COR-L47 (cell line): Measurements from ENCODE around the gene SLC39A8.
A peak's percentile ranks its signal among the peaks of the same experiment; 100 is the strongest.

Experiments
- DNase-seq: peaks from one replicate; lab custom pipeline; 2025; lab: John Stamatoyannopoulos, UW

SLC39A8 gene

DNA sequence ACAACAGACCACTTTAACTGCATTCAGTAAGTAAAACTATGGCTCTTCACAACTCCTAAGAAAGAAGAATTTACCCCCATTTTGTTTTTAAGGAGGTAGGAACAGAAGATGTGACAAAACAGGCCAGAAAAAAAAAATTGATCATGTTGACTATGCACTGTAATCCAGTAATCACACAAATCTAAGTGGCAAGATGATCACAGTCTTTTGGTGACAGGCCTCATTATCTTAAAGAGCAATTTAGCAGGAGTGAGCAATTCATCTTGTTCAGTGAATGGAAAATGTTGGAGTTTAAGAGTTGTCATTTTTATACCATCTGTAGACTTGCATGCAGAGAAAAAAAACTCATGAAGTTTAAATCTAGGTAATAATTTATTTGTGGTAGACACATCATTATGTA lies 115.1 kb downstream of the SLC39A8 start:
- no peak for DNase-seq

DNA sequence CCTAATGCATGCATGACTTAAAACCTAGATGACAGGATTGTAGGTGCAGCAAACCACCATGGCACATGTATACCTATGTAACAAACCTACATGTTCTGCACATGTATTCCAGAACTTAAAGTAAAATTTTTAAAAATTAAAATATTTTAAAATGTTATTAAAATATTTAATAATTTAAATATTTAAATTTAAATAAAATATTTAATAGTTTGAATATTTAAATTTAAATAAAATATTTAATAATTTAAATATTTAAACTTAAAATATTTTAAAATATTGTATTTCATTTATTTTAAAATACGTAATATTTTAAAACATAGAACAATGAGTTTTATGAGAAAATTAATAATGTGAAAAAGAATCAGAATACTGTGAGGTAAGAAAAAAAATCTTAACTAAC lies 117.9 kb downstream of the SLC39A8 start:
- no peak for DNase-seq

DNA sequence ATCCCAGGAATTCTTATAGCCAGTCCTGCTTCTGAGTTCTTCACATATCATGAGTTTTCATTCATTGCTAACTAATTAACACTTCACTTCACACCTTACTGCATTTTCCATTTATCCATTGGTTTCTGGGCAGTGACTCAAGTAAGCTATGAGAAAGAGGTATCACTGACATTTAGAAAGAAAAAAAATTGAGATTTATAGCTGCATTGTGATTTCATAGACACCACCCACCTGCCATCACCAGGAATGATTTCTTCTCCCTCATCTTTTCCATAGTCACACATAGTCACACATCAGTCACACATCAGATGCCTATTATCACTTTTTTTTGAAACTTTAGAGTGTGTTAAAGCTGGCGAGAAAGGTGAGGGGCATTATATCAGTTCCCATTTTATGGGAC lies 121.8 kb downstream of the SLC39A8 start:
- DNase-seq: no peak

DNA sequence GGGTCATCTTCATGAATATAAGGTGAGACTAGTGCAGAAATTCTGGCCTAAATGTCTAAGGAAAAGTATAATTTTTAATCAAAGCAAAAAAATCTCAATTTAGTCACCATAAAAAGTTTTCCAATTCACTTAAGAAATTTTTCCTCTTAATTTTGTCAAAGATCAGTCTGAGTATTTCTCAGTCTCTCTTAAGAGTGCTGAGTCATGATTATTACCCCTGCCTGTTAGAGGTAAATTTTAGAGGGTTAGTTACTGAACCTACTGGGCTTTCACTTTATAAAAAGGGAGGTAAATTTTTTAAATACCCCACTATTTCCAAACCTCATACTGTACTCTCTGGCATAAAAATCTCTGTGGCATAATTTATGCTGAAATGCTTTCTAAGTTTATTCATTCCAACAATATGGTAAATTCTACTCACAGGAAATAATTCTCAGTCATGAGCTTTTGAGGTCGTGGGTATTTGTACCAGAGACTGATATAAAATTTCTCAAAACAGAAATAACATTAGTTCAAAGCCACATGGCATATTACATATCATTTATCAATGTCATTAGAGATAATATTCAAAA lies 122.4 kb downstream of the SLC39A8 start:
- DNase-seq: no peak

DNA sequence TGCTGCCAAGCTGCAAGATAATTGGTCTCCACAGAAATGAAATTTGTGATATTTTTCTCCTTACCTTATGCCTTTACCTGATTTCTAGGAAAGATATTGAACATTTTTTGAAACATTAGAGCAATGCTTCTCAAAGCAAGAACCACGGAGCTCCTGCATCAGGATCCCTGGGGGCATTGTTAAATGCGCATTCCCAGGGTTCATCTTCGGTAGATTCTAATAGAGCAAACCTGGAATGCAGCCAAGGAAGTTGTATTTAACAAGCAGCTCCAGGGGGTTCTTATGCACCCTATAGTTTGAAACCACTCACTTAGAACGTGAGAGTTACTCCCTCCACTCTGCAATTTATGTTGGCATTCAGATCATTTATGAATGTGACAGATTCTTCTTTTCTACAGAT lies 126.2 kb downstream of the SLC39A8 start:
- peak; percentile 93 for DNase-seq

DNA sequence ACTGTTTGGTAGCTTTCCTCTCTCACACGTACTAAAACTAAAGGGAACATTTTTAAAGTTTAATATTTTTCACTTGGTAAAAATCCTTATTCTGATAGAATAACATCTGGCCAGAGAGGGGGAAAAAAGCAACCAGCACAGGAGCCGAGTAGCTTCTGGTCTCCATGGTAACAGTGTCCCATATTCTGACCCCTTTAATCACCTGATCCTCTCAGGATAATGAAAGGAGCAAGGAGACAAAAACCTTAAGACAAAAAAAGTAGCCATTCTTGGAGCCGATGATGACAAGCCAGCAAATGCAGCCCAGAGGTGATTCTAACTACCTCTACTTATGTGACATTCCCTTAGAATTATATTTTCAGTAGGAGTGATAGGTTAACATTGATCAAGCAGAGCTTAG lies 126.6 kb downstream of the SLC39A8 start:
- peak; percentile 46 for DNase-seq

DNA sequence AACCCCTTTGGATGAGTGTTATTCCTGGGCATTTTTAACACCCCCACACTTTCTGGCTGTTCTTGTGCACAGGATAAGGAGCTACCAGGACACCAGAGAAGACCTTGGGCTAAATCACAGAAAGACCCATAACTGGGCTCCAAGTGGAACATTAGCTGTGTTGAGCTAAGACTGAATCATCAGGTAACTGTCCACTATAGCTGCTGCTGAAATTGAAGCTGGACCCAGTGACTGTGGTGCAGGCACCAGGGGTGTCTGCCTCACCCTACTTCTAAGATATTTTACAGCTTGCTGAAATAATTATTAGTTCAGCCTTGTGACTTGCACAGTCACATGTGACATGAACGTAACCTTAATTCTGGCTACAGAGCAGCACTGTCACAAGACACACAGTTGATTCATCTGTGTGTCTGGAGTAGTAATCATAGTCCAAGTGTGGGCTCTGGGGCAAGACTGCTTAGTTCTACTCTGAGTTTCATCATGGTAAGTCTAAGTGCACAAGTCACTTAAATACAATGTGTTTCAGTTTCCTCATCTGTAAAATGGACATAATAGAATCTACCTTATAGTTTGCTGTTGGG lies 127.4 kb downstream of the SLC39A8 start:
- no peak for DNase-seq

DNA sequence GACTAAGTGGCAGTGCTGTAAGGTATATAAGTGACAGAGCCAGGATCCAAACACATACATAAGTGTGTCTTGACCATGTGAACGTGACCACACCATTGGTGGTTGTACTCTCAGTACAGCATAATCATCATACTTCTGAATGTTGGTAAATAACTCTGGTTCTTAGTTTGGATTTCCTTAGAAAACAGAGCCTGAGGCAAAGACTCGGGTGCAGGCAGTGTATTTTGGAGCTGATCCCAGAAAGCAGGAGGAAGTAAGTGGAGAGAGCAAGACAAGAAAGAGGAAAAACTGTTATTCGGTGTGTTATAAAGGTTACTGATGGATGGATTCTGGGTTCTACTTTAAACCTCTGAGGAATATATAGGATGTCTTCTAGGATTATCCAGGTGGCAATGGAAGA lies 127.9 kb downstream of the SLC39A8 start:
- no peak for DNase-seq

DNA sequence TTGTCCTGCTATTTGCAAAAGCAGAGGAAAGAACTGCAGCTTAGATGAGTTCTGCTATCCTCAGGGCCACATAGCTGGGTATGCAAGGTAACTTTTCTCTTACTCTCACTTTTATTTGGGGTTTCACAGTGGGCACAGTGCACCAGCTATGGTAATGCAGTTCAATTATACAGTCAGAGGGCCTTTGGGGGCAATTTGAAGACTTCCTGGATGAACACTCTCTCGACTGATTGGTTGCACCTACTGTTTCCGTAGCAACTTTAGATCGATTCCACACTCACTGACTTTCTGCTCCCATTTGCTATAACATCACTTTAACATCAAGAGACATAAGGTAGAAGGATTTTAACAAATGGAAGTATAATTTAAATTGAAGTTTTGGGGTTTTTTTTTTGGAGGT lies 128.6 kb downstream of the SLC39A8 start:
- no peak for DNase-seq

DNA sequence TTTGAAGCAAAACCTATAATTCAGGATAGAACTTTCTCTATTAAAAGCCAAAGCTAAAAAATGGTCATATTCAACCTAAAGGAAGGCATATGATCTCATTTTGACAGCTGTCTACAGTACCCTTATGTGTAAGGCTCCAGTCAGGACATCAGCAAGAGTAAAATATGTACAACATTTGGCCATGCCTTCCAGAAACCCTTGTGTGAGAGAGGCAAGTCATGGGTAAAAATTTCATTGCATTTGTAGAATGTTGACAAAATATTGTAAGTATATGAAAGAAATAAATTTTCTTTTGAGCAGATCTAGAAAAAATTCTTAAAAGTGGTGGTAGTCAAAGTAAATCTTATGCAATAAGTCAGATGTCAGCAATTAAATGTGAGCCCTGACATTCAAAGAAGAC lies 132.3 kb downstream of the SLC39A8 start:
- no peak for DNase-seq
